ENCODE results near the gene EIF2S2. TPM values are rescaled to one million over a fixed set of nuclear protein-coding genes. Genes with fewer than 3 reads are reported as not detected.

EIF2S2 gene
- total RNA-seq, 6 donors from 2014 or later: 28.3 to 76.1 (median 50.3) TPM

DNA sequence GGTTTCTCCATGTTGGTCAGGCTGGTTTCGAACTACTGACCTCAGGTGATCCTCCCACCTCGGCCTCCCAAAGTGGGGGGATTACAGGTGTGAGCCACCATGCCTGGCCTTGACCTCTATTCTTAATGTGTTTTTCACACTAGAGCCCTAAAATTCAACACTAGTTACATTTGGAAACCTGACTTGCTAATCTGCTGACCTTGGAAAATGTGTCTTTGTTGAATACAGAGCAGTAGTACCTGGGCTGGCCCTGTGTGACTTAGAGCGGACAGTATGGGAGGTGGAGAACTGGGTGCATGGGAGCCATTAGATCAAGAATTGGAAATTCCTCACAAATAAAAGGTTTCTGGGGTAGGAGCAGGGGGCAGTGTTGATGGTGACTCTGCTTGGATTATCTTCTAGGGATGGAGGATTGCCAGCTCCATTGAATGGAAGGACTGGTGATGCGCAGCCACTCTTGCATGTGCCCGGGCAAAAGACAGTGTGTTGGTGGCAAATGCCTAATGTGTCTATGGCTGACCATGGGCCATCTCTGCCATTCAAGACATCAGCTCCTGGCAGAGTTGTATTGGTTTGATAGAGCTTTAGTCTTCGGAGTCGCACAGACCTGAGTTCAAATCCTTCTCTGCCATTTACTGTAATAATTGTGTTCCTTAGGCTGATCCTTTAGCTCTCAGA lies 64.9 kb downstream of the EIF2S2 start:
- no peaks in the 10 kb centered on the region for H3K27me3 ChIP-seq
- H3K9me3 ChIP-seq: no peaks in the 10 kb centered on the region
- no peak for ATAC-seq (ENCODE audit: low FRiP score in 2 of 2)
- WGBS, 2 donors: 96 to 98% methylated on average over 7 of the region's 7 CpGs
- peaks cover 24 to 78% (median 53%) of the 10 kb centered on the region in 4 donors for H3K4me1 ChIP-seq
- no peak for DNase-seq
- H3K36me3 ChIP-seq: no peaks in the 10 kb centered on the region
- TF ChIP-seq, protein P1, sequence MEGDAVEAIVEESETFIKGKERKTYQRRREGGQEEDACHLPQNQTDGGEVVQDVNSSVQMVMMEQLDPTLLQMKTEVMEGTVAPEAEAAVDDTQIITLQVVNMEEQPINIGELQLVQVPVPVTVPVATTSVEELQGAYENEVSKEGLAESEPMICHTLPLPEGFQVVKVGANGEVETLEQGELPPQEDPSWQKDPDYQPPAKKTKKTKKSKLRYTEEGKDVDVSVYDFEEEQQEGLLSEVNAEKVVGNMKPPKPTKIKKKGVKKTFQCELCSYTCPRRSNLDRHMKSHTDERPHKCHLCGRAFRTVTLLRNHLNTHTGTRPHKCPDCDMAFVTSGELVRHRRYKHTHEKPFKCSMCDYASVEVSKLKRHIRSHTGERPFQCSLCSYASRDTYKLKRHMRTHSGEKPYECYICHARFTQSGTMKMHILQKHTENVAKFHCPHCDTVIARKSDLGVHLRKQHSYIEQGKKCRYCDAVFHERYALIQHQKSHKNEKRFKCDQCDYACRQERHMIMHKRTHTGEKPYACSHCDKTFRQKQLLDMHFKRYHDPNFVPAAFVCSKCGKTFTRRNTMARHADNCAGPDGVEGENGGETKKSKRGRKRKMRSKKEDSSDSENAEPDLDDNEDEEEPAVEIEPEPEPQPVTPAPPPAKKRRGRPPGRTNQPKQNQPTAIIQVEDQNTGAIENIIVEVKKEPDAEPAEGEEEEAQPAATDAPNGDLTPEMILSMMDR (IDR thresholded peaks at IDR 0.05): no peak
- TF ChIP-seq POLR2AphosphoS5 (IDR thresholded peaks at IDR 0.05) (no peak), POLR2A (IDR thresholded peaks at IDR 0.05) (no peak), EP300 (IDR thresholded peaks at IDR 0.05) (no peak)
- H3K27ac ChIP-seq: no peak overlapping the region
- H3K4me3 ChIP-seq: no peak overlapping the region

DNA sequence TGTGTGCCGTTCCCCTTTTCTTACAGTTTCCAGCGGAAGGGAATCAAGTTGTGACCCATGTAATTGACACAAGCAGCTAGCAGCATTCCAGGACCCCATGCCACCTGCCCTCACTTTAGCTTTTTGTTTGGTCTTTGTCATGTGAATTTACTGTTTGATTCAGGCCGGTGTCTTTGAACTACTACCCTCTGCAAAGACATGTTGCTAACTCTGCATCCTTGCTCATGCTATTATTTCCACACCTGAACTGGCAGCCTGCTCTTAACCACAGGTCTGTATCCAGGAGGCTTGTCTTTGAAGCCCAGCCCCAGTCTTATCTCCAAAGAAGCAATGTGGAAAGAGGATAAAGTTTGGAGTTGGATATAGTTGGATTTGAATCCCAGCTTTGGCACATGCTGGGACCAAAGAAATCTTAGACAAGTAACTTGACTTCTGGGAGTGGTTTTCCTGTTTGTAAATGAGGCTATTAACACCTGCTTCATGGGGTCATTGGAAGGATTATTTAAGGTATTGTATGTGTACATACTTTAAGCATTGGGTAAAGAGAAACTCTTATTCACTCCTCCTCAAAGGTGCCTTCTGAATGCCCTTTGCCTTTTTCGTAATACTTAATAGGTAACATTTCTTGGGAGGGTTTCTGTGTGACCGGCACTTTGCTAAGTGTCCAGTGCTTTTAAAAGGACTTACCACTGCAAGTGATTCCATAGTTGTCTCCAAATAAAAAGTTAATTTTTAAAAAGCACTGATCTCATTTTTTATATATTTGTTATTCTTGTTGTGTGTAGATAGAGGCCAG lies 65.9 kb downstream of the EIF2S2 start:
- 77% methylated on average over 5 of the region's 5 CpGs for WGBS, 2 donors
- H3K27me3 ChIP-seq: no peaks in the 10 kb centered on the region
- peaks cover 20 to 77% (median 50%) of the 10 kb centered on the region in 4 donors for H3K4me1 ChIP-seq
- DNase-seq: no peak
- no peak for TF ChIP-seq EP300 (IDR thresholded peaks at IDR 0.05)
- no peak for TF ChIP-seq POLR2AphosphoS5 (IDR thresholded peaks at IDR 0.05)
- TF ChIP-seq, protein P1 (IDR thresholded peaks at IDR 0.05): no peak
- no peak for ATAC-seq (ENCODE audit: low FRiP score in 2 of 2)
- H3K36me3 ChIP-seq: no peaks in the 10 kb centered on the region
- no peak overlapping the region for H3K27ac ChIP-seq
- no peak overlapping the region for H3K4me3 ChIP-seq
- no peaks in the 10 kb centered on the region for H3K9me3 ChIP-seq

DNA sequence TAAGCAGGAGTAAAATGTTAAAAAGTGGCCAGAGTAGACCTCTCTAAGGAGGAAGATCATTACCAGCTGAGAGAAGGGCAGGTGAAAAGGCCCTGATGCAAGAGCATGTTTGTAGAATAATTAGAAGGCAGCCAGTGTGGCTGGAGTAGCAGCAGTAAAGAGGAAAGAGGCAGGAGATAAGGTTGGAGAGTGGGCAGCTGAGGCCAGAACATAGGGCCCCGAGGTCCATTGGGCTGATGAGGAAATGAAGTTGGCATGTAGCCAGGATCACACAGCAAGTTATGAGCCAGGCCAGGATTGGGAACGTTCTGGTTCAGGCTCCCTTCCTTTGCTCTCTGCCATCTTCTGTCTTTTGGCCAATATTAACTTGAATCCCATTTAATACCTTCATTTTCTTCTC lies 66.7 kb downstream of the EIF2S2 start:
- Histone ChIP-seq H3K4me1 (peaks cover 29 to 74% (median 53%) of the 10 kb centered on the region in 4 donors), H3K27me3 (no peaks in the 10 kb centered on the region), H3K4me3 (no peak overlapping the region), H3K9me3 (no peaks in the 10 kb centered on the region), H3K27ac (no peak overlapping the region), H3K36me3 (no peaks in the 10 kb centered on the region)
- ATAC-seq (ENCODE audit: low FRiP score in 2 of 2) (peak in 1 of 2 donors; percentile 71), DNase-seq (peak in 1 of 2 donors; percentile 64)
- 7 to 13% methylated on average over 2 of the region's 2 CpGs for WGBS, 2 donors
- TF ChIP-seq EP300 (IDR thresholded peaks at IDR 0.05) (no peak), POLR2AphosphoS5 (IDR thresholded peaks at IDR 0.05) (no peak)

DNA sequence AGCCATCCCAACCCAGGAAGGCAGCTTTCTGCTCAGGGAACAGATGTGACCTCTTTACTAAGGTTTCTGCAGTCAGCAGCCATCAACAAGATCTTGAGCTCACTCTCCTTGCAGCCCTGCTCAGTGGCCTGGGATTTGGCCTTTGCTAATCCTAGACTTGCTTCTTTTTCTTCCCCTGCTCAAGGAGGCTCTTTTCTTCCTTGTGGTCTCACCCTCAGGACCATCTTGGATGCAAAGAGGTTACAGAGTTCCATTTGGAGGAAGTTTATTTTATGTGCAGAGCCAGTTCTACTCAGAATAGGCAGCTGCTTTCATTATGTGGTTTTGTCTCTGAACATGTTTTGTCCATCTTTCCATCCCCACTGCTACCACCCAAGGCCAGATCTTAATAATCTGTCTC lies 69.0 kb downstream of the EIF2S2 start:
- H3K4me1 ChIP-seq: peaks cover 38 to 75% (median 57%) of the 10 kb centered on the region in 4 donors
- no peak overlapping the region for H3K4me3 ChIP-seq
- DNase-seq (no peak), ATAC-seq (ENCODE audit: low FRiP score in 2 of 2) (peak in 1 of 2 donors; percentile 11)
- H3K36me3 ChIP-seq: no peaks in the 10 kb centered on the region
- H3K27me3 ChIP-seq: no peaks in the 10 kb centered on the region
- H3K27ac ChIP-seq: no peak overlapping the region
- H3K9me3 ChIP-seq: no peaks in the 10 kb centered on the region
- TF ChIP-seq, protein P1 (IDR thresholded peaks at IDR 0.05): no peak
- no peak for TF ChIP-seq POLR2AphosphoS5 (IDR thresholded peaks at IDR 0.05)
- TF ChIP-seq POLR2A (IDR thresholded peaks at IDR 0.05): no peak
- TF ChIP-seq EP300 (IDR thresholded peaks at IDR 0.05): no peak

DNA sequence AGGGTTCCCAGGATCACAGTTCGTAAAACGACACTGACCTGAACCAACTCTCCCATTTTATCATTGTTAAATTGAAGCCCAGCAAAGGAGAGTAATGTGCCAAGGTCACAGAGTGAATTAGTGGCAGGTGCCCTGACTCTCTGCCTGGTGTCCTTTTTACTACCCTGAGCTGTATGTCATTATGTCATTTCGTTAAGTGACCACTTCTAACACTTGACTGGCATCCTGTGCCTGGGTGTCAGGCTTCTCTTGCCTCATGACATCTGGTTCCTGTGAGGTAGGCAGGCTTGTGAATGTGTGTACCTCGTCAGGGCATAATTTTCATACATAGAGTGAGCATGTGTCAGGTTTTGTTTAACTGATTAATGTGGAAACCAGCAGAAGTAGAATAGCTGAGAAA lies 69.8 kb downstream of the EIF2S2 start:
- H3K27ac ChIP-seq: no peak overlapping the region
- peak in 1 of 2 donors; percentile 39 for DNase-seq
- no peaks in the 10 kb centered on the region for H3K9me3 ChIP-seq
- H3K4me3 ChIP-seq: no peak overlapping the region
- WGBS, 2 donors: 66 to 78% methylated on average over 4 of the region's 4 CpGs
- H3K27me3 ChIP-seq: no peaks in the 10 kb centered on the region
- ATAC-seq (ENCODE audit: low FRiP score in 2 of 2): no peak
- H3K4me1 ChIP-seq: peaks cover 44 to 77% (median 61%) of the 10 kb centered on the region in 4 donors
- no peak for TF ChIP-seq POLR2AphosphoS5 (IDR thresholded peaks at IDR 0.05)
- TF ChIP-seq, protein P1 (IDR thresholded peaks at IDR 0.05): no peak
- no peak for TF ChIP-seq POLR2A (IDR thresholded peaks at IDR 0.05)
- no peak for TF ChIP-seq EP300 (IDR thresholded peaks at IDR 0.05)
- no peaks in the 10 kb centered on the region for H3K36me3 ChIP-seq
